B cell (primary cell): ENCODE results near the gene TMPRSS13. TPM values are rescaled to one million over a fixed set of nuclear protein-coding genes. Genes with fewer than 3 reads are reported as not detected.
"Not testable (repeated sequence)": the region's sequence is repeated elsewhere in the genome, so short reads cannot be mapped to it uniquely, and the experiment has no call there.

Experiments
- ATAC-seq: fragments of 200-7000 bp; cut with Tn5 transposase; one replicate; pipeline ENCODE4 v1.10.0; 2021; ENCODE audit warnings: low read depth, mild to moderate bottlenecking, moderate number of reproducible peaks, moderate library complexity
- CTCF ChIA-PET: fragments of 350-600 bp; sonication (Branson Sonifier 250); formaldehyde crosslinking; loops from one replicate; lab custom pipeline; 2021; ENCODE audit warnings: antibody characterized with exemption, inconsistent platforms; lab: Charles Lee
- POLR2A ChIA-PET: fragments of 350-600 bp; sonication (Branson Sonifier 250); formaldehyde crosslinking; loops from one replicate; lab custom pipeline; 2021; ENCODE audit warnings: antibody characterized with exemption; lab: Charles Lee
- DNase-seq: peaks from one replicate; pipeline ENCODE4 v3.0.0; 2013
- H2AFZ ChIP-seq: 2 replicates; pipeline ENCODE4 v1.6.1; 2012; ENCODE audit warnings: mild to moderate bottlenecking, low read depth, low read length; ENCODE audit not compliant: insufficient read depth, poor library complexity, severe bottlenecking
- H3K27ac ChIP-seq, 2 donors: 1 replicate in 1 of 2; 2 replicates in 1 of 2; pipeline ENCODE4 v1.5.1; 2012 to 2013; ENCODE audit warnings: low read length in 2 of 2, mild to moderate bottlenecking in 2 of 2, moderate library complexity in 1 of 2
- H3K27me3 ChIP-seq, 4 experiments: fragments of 200-600 bp in 1 of 4; sonication (generic) in 1 of 4; replicated peaks in 1 of 4; 1 replicate in 2 of 4; 2 replicates in 2 of 4; pipeline versions ENCODE4 v1.6.1 to v1.7.0; 2013 to 2016; ENCODE audit warnings: low read length in 3 of 4, mild to moderate bottlenecking in 2 of 4, mixed read lengths in 1 of 4, moderate library complexity in 1 of 4; ENCODE audit not compliant: insufficient read depth in 4 of 4, control insufficient read depth in 3 of 4; ENCODE audit errors: control extremely low read depth in 1 of 4
- H3K36me3 ChIP-seq, 2 experiments: replicated peaks in 1 of 2; 1 replicate in 1 of 2; 2 replicates in 1 of 2; pipeline versions ENCODE4 v1.6.1 to v1.7.1; 2013; ENCODE audit warnings: low read length in 1 of 2; ENCODE audit not compliant: insufficient read depth in 2 of 2, control insufficient read depth in 1 of 2; ENCODE audit errors: control extremely low read depth in 1 of 2, extremely low read depth in 1 of 2
- H3K4me1 ChIP-seq, 2 donors: fragments of 200-600 bp in 1 of 2; sonication (generic) in 1 of 2; 1 replicate in 1 of 2; 2 replicates in 1 of 2; pipeline versions ENCODE4 v1.5.1 to v1.6.1; 2013 to 2017; ENCODE audit warnings: low read length in 2 of 2; ENCODE audit not compliant: control insufficient read depth in 2 of 2, insufficient read depth in 2 of 2
- H3K4me2 ChIP-seq: replicated peaks from 2 replicates; pipeline ENCODE3; 2012; ENCODE audit warnings: mild to moderate bottlenecking, low read depth, low read length; ENCODE audit not compliant: poor library complexity, severe bottlenecking
- H3K4me3 ChIP-seq, 5 experiments: fragments of 200-600 bp in 1 of 5; sonication (generic) in 1 of 5; 1 replicate in 3 of 5; 2 replicates in 2 of 5; pipeline versions ENCODE4 v1.5.1 to v1.7.0; 2011 to 2016; ENCODE audit warnings: low read length in 4 of 5, mild to moderate bottlenecking in 4 of 5, low read depth in 2 of 5, control low read depth in 1 of 5, moderate library complexity in 1 of 5; ENCODE audit not compliant: insufficient read depth in 1 of 5; ENCODE audit errors: control extremely low read depth in 1 of 5, extremely low read depth in 1 of 5
- H3K79me2 ChIP-seq: fragments of 200-600 bp; sonication (generic); one replicate; pipeline ENCODE4 v1.6.0; 2016; ENCODE audit warnings: low read length; ENCODE audit not compliant: control insufficient read depth, insufficient read depth
- H3K9ac ChIP-seq: fragments of 200-600 bp; sonication (generic); 2 replicates; pipeline ENCODE4 v1.6.1; 2017; ENCODE audit warnings: mild to moderate bottlenecking, low read length, moderate library complexity
- H3K9me3 ChIP-seq, 3 donors: one replicate each; pipeline versions ENCODE4 v1.6.1 to v1.7.1; 2013; ENCODE audit warnings: low read length in 2 of 3; ENCODE audit not compliant: control insufficient read depth in 2 of 3, insufficient read depth in 1 of 3; ENCODE audit errors: control extremely low read depth in 1 of 3
- H4K20me1 ChIP-seq: 2 replicates; pipeline ENCODE4 v1.6.0; 2012; ENCODE audit warnings: mild to moderate bottlenecking, low read length; ENCODE audit not compliant: insufficient read depth, control insufficient read depth, poor library complexity, severe bottlenecking
- H3K27ac Mint-ChIP-seq: one replicate; pipeline ENCODE4 v1.8.0; 2021; ENCODE audit warnings: mixed read lengths
- H3K27me3 Mint-ChIP-seq: one replicate; pipeline ENCODE4 v1.8.0; 2021; ENCODE audit warnings: mixed read lengths
- H3K4me1 Mint-ChIP-seq: one replicate; pipeline ENCODE4 v1.8.0; 2021; ENCODE audit warnings: mixed read lengths
- H3K4me3 Mint-ChIP-seq: one replicate; pipeline ENCODE4 v1.8.0; 2021; ENCODE audit warnings: mixed read lengths
- H3K9me3 Mint-ChIP-seq: one replicate; pipeline ENCODE4 v1.8.0; 2022; ENCODE audit warnings: mixed read lengths; ENCODE audit not compliant: insufficient read depth
- EZH2 ChIP-seq: IDR thresholded peaks from 2 replicates; pipeline ENCODE4 v1.6.1; 2012; ENCODE audit warnings: borderline replicate concordance, low read depth, mild to moderate bottlenecking, moderate library complexity, low read length; ENCODE audit not compliant: insufficient read depth, poor library complexity, severe bottlenecking
- WGBS: methylation state at CpG from one replicate; pipeline ENCODE4 v1.1.5; 2013; ENCODE audit warnings: missing lambda C conversion rate; ENCODE audit not compliant: insufficient coverage; 5-methylcytosine and 5-hydroxymethylcytosine counted together
- intact Hi-C: fragments of 100-400 bp; cut with micrococcal nuclease; formaldehyde crosslinking; loops from one replicate; pipeline ENCODE4 v1.10.0; 2022
- polyA plus RNA-seq: library from polyadenylated mRNA; depleted of rRNA; stranded (reverse); fragments of >200 nt; gene quantifications from 2 replicates; pipeline ENCODE4 v1.2.3, GENCODE V29; 2012
- total RNA-seq, 2 donors: library from RNA; stranded (reverse); fragments of 120-200 nt in 1 of 2; gene quantifications; 1 replicate in 1 of 2; 2 replicates in 1 of 2; pipeline versions ENCODE4 v1.2.3 to v1.2.4, GENCODE V29; 2013 to 2022
- TF ChIP-seq, protein P1 (sequence below): fragments of 200-600 bp; IDR thresholded peaks from one replicate; pipeline ENCODE4 v1.8.0; 2022; ENCODE audit warnings: antibody characterized with exemption, mild to moderate bottlenecking

TMPRSS13 gene
- total and polyA plus RNA-seq, 2 donors (not counting 1 experiment from before 2014, with no cell fraction given): 2.4 to 8.0 TPM

GRCh38 chr11:117868088-117868487, 61.1 kb downstream of the TMPRSS13 start:
- Mint-ChIP-seq H3K27me3 (peaks cover 27% of the 10 kb centered on the region), H3K9me3 (no peaks in the 10 kb centered on the region), H3K4me1 (no peaks in the 10 kb centered on the region), H3K27ac (no peak overlapping the region), H3K4me3 (no peak overlapping the region)
- TF ChIP-seq EZH2: no peak
- TF ChIP-seq, protein P1, sequence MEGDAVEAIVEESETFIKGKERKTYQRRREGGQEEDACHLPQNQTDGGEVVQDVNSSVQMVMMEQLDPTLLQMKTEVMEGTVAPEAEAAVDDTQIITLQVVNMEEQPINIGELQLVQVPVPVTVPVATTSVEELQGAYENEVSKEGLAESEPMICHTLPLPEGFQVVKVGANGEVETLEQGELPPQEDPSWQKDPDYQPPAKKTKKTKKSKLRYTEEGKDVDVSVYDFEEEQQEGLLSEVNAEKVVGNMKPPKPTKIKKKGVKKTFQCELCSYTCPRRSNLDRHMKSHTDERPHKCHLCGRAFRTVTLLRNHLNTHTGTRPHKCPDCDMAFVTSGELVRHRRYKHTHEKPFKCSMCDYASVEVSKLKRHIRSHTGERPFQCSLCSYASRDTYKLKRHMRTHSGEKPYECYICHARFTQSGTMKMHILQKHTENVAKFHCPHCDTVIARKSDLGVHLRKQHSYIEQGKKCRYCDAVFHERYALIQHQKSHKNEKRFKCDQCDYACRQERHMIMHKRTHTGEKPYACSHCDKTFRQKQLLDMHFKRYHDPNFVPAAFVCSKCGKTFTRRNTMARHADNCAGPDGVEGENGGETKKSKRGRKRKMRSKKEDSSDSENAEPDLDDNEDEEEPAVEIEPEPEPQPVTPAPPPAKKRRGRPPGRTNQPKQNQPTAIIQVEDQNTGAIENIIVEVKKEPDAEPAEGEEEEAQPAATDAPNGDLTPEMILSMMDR: no peak
- Histone ChIP-seq H4K20me1 (no peaks in the 10 kb centered on the region), H3K4me2 (no peak overlapping the region), H3K4me1 (no peaks in the 10 kb centered on the region), H3K27me3 (peaks cover 0 to 19% (median 2%) of the 10 kb centered on the region in 4 experiments), H3K9ac (no peak overlapping the region), H3K36me3 (no peaks in the 10 kb centered on the region), H3K79me2 (no peaks in the 10 kb centered on the region), H2AFZ (no peak overlapping the region), H3K27ac (no peak overlapping the region), H3K9me3 (peaks cover 0 to 3% (median 0%) of the 10 kb centered on the region in 3 donors), H3K4me3 (no peak overlapping the region)
- ATAC-seq (no peak), DNase-seq (no peak)
- WGBS: 80% methylated on average over 5 of the region's 11 CpGs
- ChIA-PET CTCF (interaction anchor here (2.1 kb wide), 1 partner anchor 185 kb away, joined by 5 read pairs; no protein-coding TSS in a partner anchor), POLR2A (no interaction called here)
- intact Hi-C loops: no loop called here

- ATAC-seq: no peak
- no peaks in the 10 kb centered on the region for H3K79me2 ChIP-seq
- H3K27me3 Mint-ChIP-seq: peaks cover 21% of the 10 kb centered on the region
- no peak overlapping the region for H3K9ac ChIP-seq
- no peaks in the 10 kb centered on the region for H3K9me3 Mint-ChIP-seq
- ChIA-PET CTCF (interaction anchor here (2.1 kb wide), 1 partner anchor 187 kb away, joined by 5 read pairs; no protein-coding TSS in a partner anchor), POLR2A (no interaction called here)
- no peak overlapping the region for H2AFZ ChIP-seq
- H3K27ac Mint-ChIP-seq: no peak overlapping the region
- no peaks in the 10 kb centered on the region for H3K36me3 ChIP-seq
- H3K9me3 ChIP-seq: peaks cover 0 to 3% (median 0%) of the 10 kb centered on the region in 3 donors
- no peak for DNase-seq
- no peak overlapping the region for H3K4me2 ChIP-seq
- WGBS: 90% methylated on average over 3 of the region's 5 CpGs
- no peak overlapping the region for H3K4me3 Mint-ChIP-seq
- no peaks in the 10 kb centered on the region for H3K4me1 ChIP-seq
- no peak overlapping the region for H3K4me3 ChIP-seq
- TF ChIP-seq EZH2: no peak
- TF ChIP-seq, protein P1: no peak
- H3K27me3 ChIP-seq: peaks cover 0 to 7% (median 0%) of the 10 kb centered on the region in 4 experiments
- no peaks in the 10 kb centered on the region for H4K20me1 ChIP-seq
- H3K4me1 Mint-ChIP-seq: no peaks in the 10 kb centered on the region
- H3K27ac ChIP-seq: no peak overlapping the region
- intact Hi-C loops: no loop called here
These were observed 62.7 kb downstream of the TMPRSS13 start for GRCh38 chr11:117866526-117866925.

DNA sequence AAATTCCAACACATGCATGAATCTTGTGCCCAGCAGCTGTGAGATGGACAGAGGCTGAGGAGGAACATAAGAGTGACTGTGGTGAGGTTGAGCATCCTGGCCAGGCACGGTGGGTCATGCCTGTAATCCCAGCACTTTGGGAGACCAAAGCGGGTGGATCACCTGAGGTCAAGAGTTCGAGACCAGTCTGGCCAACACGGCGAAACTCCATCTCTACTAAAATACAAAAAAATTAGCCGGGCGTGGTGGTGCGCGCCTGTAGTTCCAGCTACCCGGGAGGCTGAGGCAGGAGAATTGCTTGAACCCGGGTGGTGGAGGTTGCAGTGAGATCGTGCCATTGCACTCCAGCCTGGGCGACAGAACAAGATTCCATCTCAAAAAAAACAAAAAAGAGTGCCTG, 63.7 kb downstream of the TMPRSS13 start:
- ATAC-seq, H3K4me3 ChIP-seq, H3K27ac ChIP-seq, H3K9me3 ChIP-seq, H2AFZ ChIP-seq, H3K4me2 ChIP-seq, H3K4me1 ChIP-seq, intact Hi-C loops, H3K9me3 Mint-ChIP-seq, H4K20me1 ChIP-seq, H3K9ac ChIP-seq, H3K27ac Mint-ChIP-seq, CTCF ChIA-PET, H3K36me3 ChIP-seq, H3K79me2 ChIP-seq, H3K4me1 Mint-ChIP-seq, POLR2A ChIA-PET, DNase-seq, H3K27me3 ChIP-seq, H3K4me3 Mint-ChIP-seq: not testable (repeated sequence)
- 93% methylated on average over 7 of the region's 13 CpGs for WGBS
- H3K27me3 Mint-ChIP-seq: peaks cover 21% of the 10 kb centered on the region
